Osteoblast (primary cell): ENCODE results near the gene TPTE2. TPM values are rescaled to one million over a fixed set of nuclear protein-coding genes. Genes with fewer than 3 reads are reported as not detected.
"Not testable (repeated sequence)": the region's sequence is repeated elsewhere in the genome, so short reads cannot be mapped to it uniquely, and the experiment has no call there.

Experiments used
- DNase-seq: peaks from one replicate; pipeline ENCODE4 v3.0.0; 2011; ENCODE audit warnings: low spot score, mixed read lengths; ENCODE audit not compliant: insufficient read length; ENCODE audit errors: missing footprints
- H2AFZ ChIP-seq: 2 replicates; pipeline ENCODE4 v1.6.0; 2011; ENCODE audit warnings: mild to moderate bottlenecking, low read length
- H3K27ac ChIP-seq: 2 replicates; pipeline ENCODE4 v1.5.1; 2011; ENCODE audit warnings: mild to moderate bottlenecking, low read depth, low read length, moderate library complexity
- H3K27me3 ChIP-seq: 2 replicates; pipeline ENCODE4 v1.6.0; 2012; ENCODE audit warnings: mild to moderate bottlenecking, control low read depth, inconsistent platforms, low read length, moderate library complexity; ENCODE audit not compliant: insufficient read depth
- H3K36me3 ChIP-seq: 2 replicates; pipeline ENCODE4 v1.5.1; 2011; ENCODE audit warnings: mild to moderate bottlenecking, low read length, control low read depth, moderate library complexity; ENCODE audit not compliant: insufficient read depth
- H3K4me1 ChIP-seq: 2 replicates; pipeline ENCODE4 v1.5.1; 2011; ENCODE audit warnings: mild to moderate bottlenecking, low read length, control low read depth, moderate library complexity; ENCODE audit not compliant: insufficient read depth
- H3K4me2 ChIP-seq: 2 replicates; pipeline ENCODE4 v1.6.0; 2011; ENCODE audit warnings: mild to moderate bottlenecking, low read length; ENCODE audit not compliant: insufficient read depth
- H3K4me3 ChIP-seq: fragments of 200-600 bp; sonication (generic); 3 replicates; pipeline ENCODE4 v1.5.1; 2012; ENCODE audit warnings: mild to moderate bottlenecking, low read length, inconsistent platforms; ENCODE audit not compliant: insufficient read depth
- H3K79me2 ChIP-seq: 2 replicates; pipeline ENCODE4 v1.6.0; 2012; ENCODE audit warnings: mild to moderate bottlenecking, low read length, control low read depth, inconsistent platforms; ENCODE audit not compliant: insufficient read depth
- H3K9me3 ChIP-seq: 2 replicates; pipeline ENCODE4 v1.5.1; 2011; ENCODE audit warnings: low read depth, low read length, control low read depth
- H4K20me1 ChIP-seq: 2 replicates; pipeline ENCODE4 v1.6.0; 2012; ENCODE audit warnings: mild to moderate bottlenecking, low read length, control low read depth; ENCODE audit not compliant: insufficient read depth
- CTCF ChIP-seq: IDR thresholded peaks from 2 replicates; pipeline ENCODE4 v1.5.1; 2011; ENCODE audit warnings: mild to moderate bottlenecking, low read depth, low read length, moderate library complexity; ENCODE audit errors: extremely low read depth
- total RNA-seq: library from RNA; depleted of rRNA; stranded (reverse); fragments of >200 nt; gene quantifications from 2 replicates; pipeline ENCODE4 v1.2.3, GENCODE V29; 2012

TPTE2 gene
- total RNA-seq, 1 donor: not detected

- Histone ChIP-seq H3K4me1 (no peaks in the 10 kb centered on the region), H3K27me3 (no peaks in the 10 kb centered on the region), H3K27ac (no peak overlapping the region), H3K4me3 (no peak overlapping the region), H3K79me2 (no peaks in the 10 kb centered on the region), H2AFZ (no peak overlapping the region), H3K9me3 (no peaks in the 10 kb centered on the region), H3K36me3 (no peaks in the 10 kb centered on the region), H4K20me1 (no peaks in the 10 kb centered on the region), H3K4me2 (no peak overlapping the region)
- DNase-seq: no peak
- no peak for TF ChIP-seq CTCF
These were observed 42.3 kb downstream of the TPTE2 start for GRCh38 chr13:19519049-19519448.

- not testable (repeated sequence) for H3K36me3 ChIP-seq, DNase-seq, H2AFZ ChIP-seq, H3K27ac ChIP-seq, H3K4me2 ChIP-seq, H3K79me2 ChIP-seq, H3K27me3 ChIP-seq, H3K9me3 ChIP-seq, H3K4me3 ChIP-seq, H3K4me1 ChIP-seq, H4K20me1 ChIP-seq
These were observed 53.7 kb downstream of the TPTE2 start for GRCh38 chr13:19507623-19508022.

- not testable (repeated sequence) for H3K9me3 ChIP-seq
These were observed 101.2 kb downstream of the TPTE2 start for GRCh38 chr13:19460126-19460525.

GRCh38 chr13:19439056-19439686 is 122.2 kb downstream of the TPTE2 start:
- not testable (repeated sequence) for H3K9me3 ChIP-seq, H3K27me3 ChIP-seq, H3K27ac ChIP-seq, H3K36me3 ChIP-seq, H2AFZ ChIP-seq, H3K79me2 ChIP-seq, H3K4me3 ChIP-seq, H3K4me1 ChIP-seq, H4K20me1 ChIP-seq, H3K4me2 ChIP-seq, DNase-seq

More at GRCh38 chr13:19460126-19460525, 101.2 kb downstream of the TPTE2 start:
- not testable (repeated sequence) for H2AFZ ChIP-seq, DNase-seq, H3K4me3 ChIP-seq, H3K4me2 ChIP-seq, H4K20me1 ChIP-seq, H3K4me1 ChIP-seq, H3K27me3 ChIP-seq, H3K79me2 ChIP-seq, H3K27ac ChIP-seq, H3K36me3 ChIP-seq

GRCh38 chr13:19437780-19438179 is 123.6 kb downstream of the TPTE2 start:
- not testable (repeated sequence) for H3K4me2 ChIP-seq, DNase-seq, H2AFZ ChIP-seq, H3K27ac ChIP-seq, H3K4me3 ChIP-seq, H3K4me1 ChIP-seq, H3K79me2 ChIP-seq, H3K27me3 ChIP-seq, H3K36me3 ChIP-seq, H3K9me3 ChIP-seq, H4K20me1 ChIP-seq

GRCh38 chr13:19422236-19422635 is 139.1 kb downstream of the TPTE2 start:
- not testable (repeated sequence) for H3K4me2 ChIP-seq, H3K79me2 ChIP-seq, H4K20me1 ChIP-seq, H3K27me3 ChIP-seq, H3K4me3 ChIP-seq, H3K4me1 ChIP-seq, H3K36me3 ChIP-seq, H3K9me3 ChIP-seq, H2AFZ ChIP-seq, H3K27ac ChIP-seq, DNase-seq

- H3K79me2 ChIP-seq, H3K4me2 ChIP-seq, DNase-seq, H3K9me3 ChIP-seq, H3K27ac ChIP-seq, H4K20me1 ChIP-seq, H3K36me3 ChIP-seq, H3K27me3 ChIP-seq, H3K4me1 ChIP-seq, H3K4me3 ChIP-seq, H2AFZ ChIP-seq: not testable (repeated sequence)
These were observed 148.8 kb downstream of the TPTE2 start for GRCh38 chr13:19412494-19412893.

GRCh38 chr13:19382746-19383511 is 178.4 kb downstream of the TPTE2 start:
- H2AFZ ChIP-seq, H3K9me3 ChIP-seq, H3K27ac ChIP-seq, DNase-seq, H3K36me3 ChIP-seq, H3K4me3 ChIP-seq, H3K4me2 ChIP-seq, H4K20me1 ChIP-seq, H3K27me3 ChIP-seq, H3K4me1 ChIP-seq, H3K79me2 ChIP-seq: not testable (repeated sequence)
